Stimulated activated memory B cell treated with anti-CD40 and anti-IgM and Interleukin-4, amounts not matched to agents 10 μg/mL and 1 μg/mL and 100 μg/mL, for 72 hours (primary cell): ENCODE data around the gene POMT1.
"Not testable (repeated sequence)": the region's sequence is repeated elsewhere in the genome, so short reads cannot be mapped to it uniquely, and the experiment has no call there.

Source experiments
- ATAC-seq: fragments of 150-1000 bp; cut with Tn5 transposase; 2 replicates; pipeline ENCODE4 v1.10.0; 2021
- H3K27ac Mint-ChIP-seq: one replicate; pipeline ENCODE4 v1.8.0; 2022; ENCODE audit warnings: mild to moderate bottlenecking, mixed read lengths
- H3K27me3 Mint-ChIP-seq: one replicate; pipeline ENCODE4 v1.8.0; 2022; ENCODE audit warnings: mixed read lengths
- H3K36me3 Mint-ChIP-seq: one replicate; pipeline ENCODE4 v1.8.0; 2022; ENCODE audit warnings: mixed read lengths
- H3K4me1 Mint-ChIP-seq: one replicate; pipeline ENCODE4 v1.8.0; 2022; ENCODE audit warnings: mixed read lengths
- H3K4me3 Mint-ChIP-seq: one replicate; pipeline ENCODE4 v1.8.0; 2022; ENCODE audit warnings: mild to moderate bottlenecking, moderate library complexity, mixed read lengths
- H3K9me3 Mint-ChIP-seq: one replicate; pipeline ENCODE4 v1.8.0; 2022; ENCODE audit warnings: mixed read lengths

POMT1 gene

GRCh38 chr9:131500377-131500776, 2.3 kb upstream of the POMT1 start:
- Mint-ChIP-seq H3K4me1 (peaks cover 52% of the 10 kb centered on the region), H3K4me3 (no peak overlapping the region), H3K36me3 (peaks cover 33% of the 10 kb centered on the region), H3K27me3 (no peaks in the 10 kb centered on the region), H3K27ac (no peak overlapping the region), H3K9me3 (no peaks in the 10 kb centered on the region)
- ATAC-seq = no peak

DNA sequence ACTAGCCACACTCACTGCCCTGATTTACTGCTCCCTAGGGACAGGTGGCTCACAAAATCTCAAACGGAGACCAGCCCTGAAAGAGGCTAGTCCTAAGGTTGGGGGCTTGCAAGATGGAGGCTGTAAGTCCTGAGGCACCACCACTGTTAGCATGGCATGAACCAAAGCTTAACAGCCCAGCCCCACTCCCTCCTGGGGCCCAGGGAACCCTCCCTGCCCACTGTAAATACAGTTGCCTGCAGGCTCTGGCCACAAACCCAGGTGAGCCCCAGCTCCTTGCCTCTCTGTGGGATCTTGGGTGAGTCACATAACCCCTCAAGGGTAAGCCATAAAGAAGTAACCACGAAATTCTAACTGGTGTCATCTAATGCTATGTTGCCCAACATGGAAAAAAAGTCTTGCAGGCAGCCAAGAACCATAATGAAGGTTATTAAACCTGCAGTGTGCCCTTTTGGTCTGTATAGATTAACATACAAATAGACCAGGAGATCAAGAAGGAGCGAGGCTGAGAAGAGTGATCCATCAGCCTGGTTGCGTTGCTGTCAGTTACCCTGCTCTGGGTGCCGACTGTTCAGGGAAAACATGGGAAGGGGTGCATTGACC, 1.7 kb upstream of the POMT1 start:
- Mint-ChIP-seq H3K27ac (no peak overlapping the region), H3K27me3 (no peaks in the 10 kb centered on the region), H3K36me3 (peaks cover 26% of the 10 kb centered on the region), H3K4me3 (peak overlapping the region; percentile 44), H3K9me3 (no peaks in the 10 kb centered on the region), H3K4me1 (peaks cover 52% of the 10 kb centered on the region)
- no peak for ATAC-seq

DNA sequence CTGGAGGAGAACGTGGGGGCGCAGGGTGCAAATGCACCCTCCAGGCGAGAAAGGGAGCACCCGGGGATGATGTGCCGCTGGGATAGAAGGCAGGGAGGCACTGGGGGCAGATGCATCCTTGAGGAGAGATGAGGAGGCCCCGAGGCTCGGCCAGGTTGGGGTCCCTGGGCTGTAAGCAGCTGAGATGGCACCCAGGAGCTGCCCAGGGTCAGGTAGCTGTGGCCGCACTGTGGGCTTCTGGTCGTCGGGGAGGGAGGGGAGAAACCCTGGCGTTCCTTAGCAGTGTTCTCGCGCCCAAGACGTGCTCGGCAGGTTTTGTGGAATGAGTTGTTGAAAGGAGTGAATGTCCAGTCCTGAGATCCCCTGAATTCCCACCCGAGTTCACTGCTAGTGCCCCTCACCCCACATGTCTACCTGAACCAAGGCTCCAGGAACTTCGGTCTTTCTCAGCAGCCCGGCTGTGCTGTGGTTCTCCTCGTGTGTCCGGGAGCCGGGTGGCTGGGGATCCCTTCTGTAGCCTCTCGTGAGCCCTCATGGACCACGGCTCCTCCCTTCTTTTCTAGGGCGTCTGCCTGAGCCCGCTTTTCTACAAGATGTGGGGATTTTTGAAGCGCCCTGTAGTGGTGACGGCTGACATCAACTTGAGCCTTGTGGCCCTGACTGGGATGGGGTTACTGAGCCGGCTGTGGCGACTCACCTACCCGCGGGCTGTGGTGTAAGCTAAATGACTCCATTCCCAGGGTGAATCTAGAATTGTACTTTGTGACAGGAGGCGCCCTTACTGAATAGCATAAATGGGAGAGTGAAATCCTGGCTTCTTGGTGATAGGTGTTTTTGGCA, 1.1 kb downstream of the POMT1 start:
- Mint-ChIP-seq H3K4me1 (peaks cover 48% of the 10 kb centered on the region), H3K27ac (peak overlapping the region; percentile 81), H3K27me3 (no peaks in the 10 kb centered on the region), H3K36me3 (peaks cover 15% of the 10 kb centered on the region), H3K9me3 (no peaks in the 10 kb centered on the region), H3K4me3 (peak overlapping the region; percentile 84)
- peak; percentile 6 for ATAC-seq

- no peaks in the 10 kb centered on the region for H3K27me3 Mint-ChIP-seq
- H3K4me3 Mint-ChIP-seq = no peak overlapping the region
- peaks cover 41% of the 10 kb centered on the region for H3K4me1 Mint-ChIP-seq
- ATAC-seq = no peak
- H3K9me3 Mint-ChIP-seq = no peaks in the 10 kb centered on the region
- no peak overlapping the region for H3K27ac Mint-ChIP-seq
- peaks cover 11% of the 10 kb centered on the region for H3K36me3 Mint-ChIP-seq
Measured at GRCh38 chr9:131505012-131505411, 2.3 kb downstream of the POMT1 start.

GRCh38 chr9:131511416-131511815, 8.7 kb downstream of the POMT1 start:
- Mint-ChIP-seq H3K27me3 (no peaks in the 10 kb centered on the region), H3K36me3 (peaks cover 52% of the 10 kb centered on the region), H3K4me3 (no peak overlapping the region), H3K27ac (no peak overlapping the region), H3K4me1 (peaks cover 7% of the 10 kb centered on the region), H3K9me3 (no peaks in the 10 kb centered on the region)
- no peak for ATAC-seq

GRCh38 chr9:131511880-131512279, 9.2 kb downstream of the POMT1 start:
- H3K9me3 Mint-ChIP-seq = no peaks in the 10 kb centered on the region
- no peak overlapping the region for H3K27ac Mint-ChIP-seq
- ATAC-seq = no peak
- no peak overlapping the region for H3K4me3 Mint-ChIP-seq
- H3K36me3 Mint-ChIP-seq = peaks cover 48% of the 10 kb centered on the region
- no peaks in the 10 kb centered on the region for H3K27me3 Mint-ChIP-seq
- peaks cover 7% of the 10 kb centered on the region for H3K4me1 Mint-ChIP-seq

DNA sequence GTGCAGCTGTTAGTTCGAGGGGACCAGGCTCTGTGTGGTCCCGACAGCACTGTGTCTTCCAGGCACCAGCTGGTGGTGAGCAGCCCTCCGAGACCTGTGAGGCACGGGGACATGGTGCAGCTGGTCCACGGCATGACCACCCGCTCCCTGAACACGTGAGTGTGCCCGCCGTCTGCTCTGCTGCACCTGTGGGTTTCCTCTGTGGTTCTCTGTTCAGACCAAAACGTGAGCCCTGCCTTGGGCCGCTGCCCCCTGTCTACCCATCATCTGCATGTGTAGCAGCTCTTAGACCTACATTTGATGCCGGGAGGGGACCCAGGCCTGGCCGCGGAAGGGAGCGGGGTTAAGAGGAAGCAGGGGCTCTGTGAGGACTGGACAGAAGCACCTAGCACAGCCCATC, 10.5 kb downstream of the POMT1 start:
- peaks cover 56% of the 10 kb centered on the region for H3K36me3 Mint-ChIP-seq
- H3K4me1 Mint-ChIP-seq = peaks cover 7% of the 10 kb centered on the region
- H3K4me3 Mint-ChIP-seq = no peak overlapping the region
- H3K9me3 Mint-ChIP-seq = no peaks in the 10 kb centered on the region
- no peaks in the 10 kb centered on the region for H3K27me3 Mint-ChIP-seq
- ATAC-seq = no peak
- no peak overlapping the region for H3K27ac Mint-ChIP-seq

GRCh38 chr9:131515559-131516031, 12.9 kb downstream of the POMT1 start:
- not testable (repeated sequence) for H3K27me3 Mint-ChIP-seq, H3K4me1 Mint-ChIP-seq, H3K4me3 Mint-ChIP-seq, H3K27ac Mint-ChIP-seq, H3K9me3 Mint-ChIP-seq, ATAC-seq
- H3K36me3 Mint-ChIP-seq = peaks cover 61% of the 10 kb centered on the region

GRCh38 chr9:131516100-131516499, 13.4 kb downstream of the POMT1 start:
- no peaks in the 10 kb centered on the region for H3K9me3 Mint-ChIP-seq
- no peak for ATAC-seq
- peaks cover 7% of the 10 kb centered on the region for H3K4me1 Mint-ChIP-seq
- H3K27ac Mint-ChIP-seq = no peak overlapping the region
- peaks cover 56% of the 10 kb centered on the region for H3K36me3 Mint-ChIP-seq
- H3K4me3 Mint-ChIP-seq = no peak overlapping the region
- no peaks in the 10 kb centered on the region for H3K27me3 Mint-ChIP-seq

DNA sequence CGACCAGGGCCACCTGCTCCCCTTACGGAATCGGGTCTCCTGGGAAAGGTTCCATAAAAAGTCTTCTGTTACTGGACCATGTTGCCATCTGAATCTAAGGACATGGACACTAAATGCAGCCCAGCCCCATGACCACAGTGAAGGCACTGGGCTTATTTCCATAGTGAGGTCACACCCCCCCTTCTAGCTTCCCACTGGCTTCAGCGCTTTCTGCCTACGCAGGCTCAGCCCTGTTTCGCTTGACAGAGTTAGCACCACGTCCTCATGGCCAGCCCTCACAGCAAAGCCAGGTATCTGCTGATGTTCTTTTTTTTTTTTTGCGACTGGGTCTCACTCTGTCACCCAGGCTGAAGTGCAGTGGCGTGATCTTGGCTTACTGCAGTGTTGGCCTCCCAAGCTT, 14.2 kb downstream of the POMT1 start:
- Mint-ChIP-seq H3K4me3 (no peak overlapping the region), H3K4me1 (peaks cover 7% of the 10 kb centered on the region), H3K27me3 (no peaks in the 10 kb centered on the region), H3K36me3 (peaks cover 56% of the 10 kb centered on the region), H3K9me3 (no peaks in the 10 kb centered on the region), H3K27ac (no peak overlapping the region)
- no peak for ATAC-seq

DNA sequence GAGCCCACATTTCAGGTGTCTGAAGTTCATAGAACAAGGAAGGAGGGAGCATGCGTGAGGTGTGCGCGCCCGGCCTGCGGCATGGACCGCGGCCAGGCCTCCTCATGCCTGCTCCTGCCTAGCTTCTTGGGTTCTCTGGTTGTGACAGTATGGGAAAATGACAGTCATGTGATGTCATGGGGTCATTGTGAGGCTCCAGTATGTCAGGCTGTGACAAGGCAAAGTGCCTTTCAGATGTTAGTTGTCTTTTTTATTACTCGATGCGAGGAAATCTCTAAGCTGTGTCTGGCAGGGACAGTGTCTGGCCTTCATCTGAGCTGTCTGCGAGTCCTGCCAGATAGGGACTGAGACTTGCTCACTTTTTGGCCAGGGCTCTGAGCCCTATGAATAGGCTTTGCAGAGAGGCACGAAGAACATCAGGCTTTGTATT, 15.1 kb downstream of the POMT1 start:
- H3K4me1 Mint-ChIP-seq = peaks cover 7% of the 10 kb centered on the region
- peaks cover 55% of the 10 kb centered on the region for H3K36me3 Mint-ChIP-seq
- no peak overlapping the region for H3K27ac Mint-ChIP-seq
- H3K9me3 Mint-ChIP-seq = no peaks in the 10 kb centered on the region
- no peak for ATAC-seq
- H3K27me3 Mint-ChIP-seq = no peaks in the 10 kb centered on the region
- H3K4me3 Mint-ChIP-seq = no peak overlapping the region

- no peak for ATAC-seq
- Mint-ChIP-seq H3K27ac (no peak overlapping the region), H3K36me3 (peaks cover 48% of the 10 kb centered on the region), H3K9me3 (no peaks in the 10 kb centered on the region), H3K27me3 (no peaks in the 10 kb centered on the region), H3K4me3 (no peak overlapping the region), H3K4me1 (peaks cover 7% of the 10 kb centered on the region)
Measured at GRCh38 chr9:131518553-131518952, 15.8 kb downstream of the POMT1 start.

DNA sequence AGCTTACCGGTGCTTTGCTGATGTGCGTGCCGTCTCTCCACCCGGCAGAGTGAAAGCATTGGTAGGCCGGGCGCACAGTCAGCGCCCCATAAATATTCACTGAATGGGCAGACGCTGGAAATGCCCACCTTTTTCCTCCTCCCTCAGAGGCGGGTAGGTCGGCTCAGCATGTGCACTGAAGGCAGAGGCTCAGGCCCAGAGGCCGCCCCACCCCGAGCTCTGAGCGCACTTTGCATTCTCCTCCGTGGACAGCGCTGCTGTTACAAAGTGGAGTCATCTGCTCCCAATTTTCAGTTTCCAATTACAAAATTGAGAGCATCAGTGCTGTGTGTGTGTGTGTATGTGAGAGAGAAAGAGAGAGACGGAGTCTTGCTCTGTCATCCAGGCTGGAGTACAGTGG, 17.8 kb downstream of the POMT1 start:
- H3K36me3 Mint-ChIP-seq = peaks cover 55% of the 10 kb centered on the region
- no peaks in the 10 kb centered on the region for H3K9me3 Mint-ChIP-seq
- H3K4me1 Mint-ChIP-seq = no peaks in the 10 kb centered on the region
- ATAC-seq = no peak
- no peak overlapping the region for H3K27ac Mint-ChIP-seq
- H3K4me3 Mint-ChIP-seq = no peak overlapping the region
- H3K27me3 Mint-ChIP-seq = no peaks in the 10 kb centered on the region

- Mint-ChIP-seq H3K36me3 (peaks cover 62% of the 10 kb centered on the region), H3K9me3 (no peaks in the 10 kb centered on the region), H3K27me3 (no peaks in the 10 kb centered on the region), H3K4me1 (no peaks in the 10 kb centered on the region), H3K27ac (no peak overlapping the region), H3K4me3 (no peak overlapping the region)
- no peak for ATAC-seq
Measured at GRCh38 chr9:131521203-131521602, 18.5 kb downstream of the POMT1 start.

DNA sequence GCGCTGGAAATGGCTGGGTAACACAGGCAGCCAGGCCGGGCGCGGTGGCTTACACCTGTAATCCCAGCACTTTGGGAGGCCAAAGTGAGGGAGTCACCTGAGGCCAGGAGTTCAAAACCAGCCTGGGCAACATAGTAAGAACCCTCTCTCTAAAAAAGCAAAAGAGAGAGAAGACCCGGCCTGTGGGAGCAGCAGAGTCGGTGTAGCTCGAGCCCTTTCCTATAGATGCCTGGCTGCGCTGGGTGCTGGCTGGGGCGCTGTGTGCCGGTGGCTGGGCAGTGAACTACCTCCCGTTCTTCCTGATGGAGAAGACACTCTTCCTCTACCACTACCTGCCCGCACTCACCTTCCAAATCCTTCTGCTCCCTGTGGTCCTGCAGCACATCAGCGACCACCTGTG, 19.1 kb downstream of the POMT1 start:
- Mint-ChIP-seq H3K27ac (peak overlapping the region; percentile 53), H3K27me3 (no peaks in the 10 kb centered on the region), H3K4me1 (no peaks in the 10 kb centered on the region), H3K36me3 (peaks cover 69% of the 10 kb centered on the region), H3K9me3 (no peaks in the 10 kb centered on the region), H3K4me3 (no peak overlapping the region)
- ATAC-seq = no peak
